ENCODE measurements around the gene ITPKB.
"Not testable (repeated sequence)": the region's sequence is repeated elsewhere in the genome, so short reads cannot be mapped to it uniquely, and the experiment has no call there.

The ITPKB gene

GRCh38 chr1:226651041-226651731, 87.9 kb downstream of the ITPKB start:
- DNase-seq (ENCODE audit: low read depth) = no peak

DNA sequence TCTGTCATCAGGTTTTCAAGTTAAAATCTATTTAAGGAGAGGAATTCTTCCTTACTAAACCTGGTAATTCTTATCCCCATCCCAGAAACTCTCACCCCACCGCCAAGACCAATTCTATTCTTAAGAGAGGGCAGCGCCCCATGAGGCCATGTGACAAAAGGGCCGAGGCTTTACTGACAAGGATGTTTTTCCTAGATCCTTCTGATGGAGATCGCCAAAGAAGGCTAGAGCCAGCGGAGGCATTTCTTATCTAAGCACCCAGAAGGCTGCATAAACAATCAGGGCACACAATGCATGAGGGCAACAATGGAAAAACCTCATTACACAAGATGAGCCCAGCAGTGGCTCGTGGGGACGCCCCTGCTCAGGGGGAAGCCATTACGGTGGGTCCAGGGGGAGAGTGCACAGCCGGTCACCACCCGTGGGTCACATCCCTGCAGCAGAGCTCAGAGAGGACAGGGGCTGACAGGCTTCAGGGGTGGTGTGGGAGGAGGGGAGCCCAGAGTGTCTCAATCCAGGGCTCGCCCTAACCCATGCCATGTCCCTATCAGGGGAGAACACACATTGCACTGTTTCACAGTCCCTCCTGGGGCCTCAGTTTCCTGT, 88.7 kb downstream of the ITPKB start:
- no peak for DNase-seq (ENCODE audit: low read depth)

DNA sequence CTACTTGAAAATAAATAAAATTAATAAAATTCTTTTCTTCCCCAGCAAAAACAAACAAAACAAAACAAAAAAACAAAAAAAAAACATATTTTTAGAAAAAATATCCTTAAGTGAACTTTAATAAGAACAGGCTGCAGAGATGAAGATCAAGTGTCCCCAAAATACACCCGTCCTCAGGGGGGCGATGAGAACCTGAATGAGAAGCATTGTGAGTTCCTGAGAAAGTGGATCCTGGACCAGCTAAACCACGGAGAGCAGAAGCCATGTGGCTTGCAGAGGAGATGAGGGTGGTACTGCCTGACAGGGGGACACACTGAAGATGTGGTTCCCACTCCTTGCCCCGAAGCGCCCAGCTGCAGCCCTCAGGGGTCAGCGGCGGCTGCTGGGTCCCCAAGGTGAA, 89.3 kb downstream of the ITPKB start:
- no peak for DNase-seq (ENCODE audit: low read depth)

GRCh38 chr1:226649244-226649643, 89.8 kb downstream of the ITPKB start:
- DNase-seq (ENCODE audit: low read depth) = no peak

DNA sequence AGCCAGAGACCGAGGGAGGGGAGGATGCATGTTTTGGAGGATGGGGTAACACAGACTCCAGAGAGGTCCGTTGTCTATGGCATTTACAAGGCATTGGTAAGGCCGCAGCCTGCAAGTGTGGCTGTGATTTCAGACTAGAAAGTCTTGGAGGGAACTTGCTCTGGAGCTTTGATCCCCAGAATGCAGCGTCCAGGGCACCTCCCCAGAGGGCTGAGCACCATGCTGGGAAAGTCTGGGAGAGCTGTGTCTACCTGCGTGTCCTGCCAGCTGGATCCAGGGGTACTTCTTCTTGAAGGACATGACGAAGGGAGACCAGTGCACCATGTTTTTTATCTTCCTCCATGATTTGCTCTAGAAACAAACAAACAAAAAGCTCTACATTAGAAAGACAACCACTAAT, 90.7 kb downstream of the ITPKB start:
- no peak for DNase-seq (ENCODE audit: low read depth)

GRCh38 chr1:226647719-226648118, 91.4 kb downstream of the ITPKB start:
- no peak for DNase-seq (ENCODE audit: low read depth)

- DNase-seq (ENCODE audit: low read depth) = no peak
Observed at GRCh38 chr1:226646870-226647449, 92.1 kb downstream of the ITPKB start.

- no peak for DNase-seq (ENCODE audit: low read depth)
Observed at GRCh38 chr1:226646026-226646869, 92.8 kb downstream of the ITPKB start.

DNA sequence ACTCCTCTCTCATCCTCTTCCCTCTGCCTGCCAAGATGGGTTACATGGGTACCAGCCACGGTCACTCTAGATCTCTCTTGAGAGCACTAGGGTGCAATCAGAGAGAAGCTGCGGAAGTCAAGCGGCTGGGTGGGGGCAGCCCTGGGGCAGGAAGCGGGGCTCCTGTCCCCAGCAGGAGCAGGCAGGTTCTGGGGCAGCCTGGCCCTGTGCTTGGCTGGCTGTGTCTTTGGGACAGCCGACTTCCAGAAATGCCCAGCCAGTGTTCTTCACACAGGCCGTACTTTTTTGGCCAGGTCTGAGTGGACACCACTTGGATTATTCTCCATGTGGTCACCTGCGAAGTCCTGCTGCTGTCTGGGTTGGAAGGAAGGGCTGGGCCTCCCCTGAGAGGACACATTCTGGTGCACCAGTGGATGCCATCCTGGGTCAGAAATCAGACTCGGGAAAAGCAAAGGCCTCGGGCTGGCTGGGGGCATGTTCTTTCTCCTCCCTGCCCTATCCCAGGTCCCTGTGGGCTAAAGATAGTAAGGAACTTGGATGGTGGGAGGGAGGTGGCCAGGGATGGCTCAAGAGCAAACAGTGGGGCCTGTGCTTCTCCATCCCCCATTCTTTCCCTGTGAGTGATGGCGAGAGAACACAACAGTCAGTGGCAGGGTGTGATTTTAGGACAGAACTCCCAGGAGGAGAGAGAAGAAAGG, 93.7 kb downstream of the ITPKB start:
- DNase-seq (ENCODE audit: low read depth) = no peak

GRCh38 chr1:226644541-226645176, 94.4 kb downstream of the ITPKB start:
- no peak for DNase-seq (ENCODE audit: low read depth)

- no peak for DNase-seq (ENCODE audit: low read depth)
Observed at GRCh38 chr1:226643611-226644540, 95.2 kb downstream of the ITPKB start.

DNA sequence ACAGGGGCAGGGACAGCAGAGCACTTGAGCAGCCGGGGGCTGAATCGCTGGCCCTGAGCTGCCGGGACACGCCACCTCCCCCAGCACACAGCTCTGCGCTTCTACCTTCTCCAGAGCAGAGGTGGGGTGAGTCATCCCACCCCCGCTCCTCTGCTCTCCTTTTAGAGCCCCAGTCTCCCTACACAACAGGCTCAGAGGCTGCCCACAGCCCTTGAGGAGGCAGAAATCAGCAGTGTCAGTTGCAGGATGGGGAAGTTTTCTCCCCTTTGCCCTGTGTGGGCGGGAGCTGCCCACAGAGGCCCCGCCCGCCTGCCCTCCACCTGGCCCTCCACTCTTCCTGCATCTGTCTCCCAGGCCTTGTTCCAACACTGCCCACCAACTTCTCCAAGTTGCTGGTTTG, 95.9 kb downstream of the ITPKB start:
- peak; percentile 51 for DNase-seq (ENCODE audit: low read depth)

- DNase-seq (ENCODE audit: low read depth) = no peak
Observed at GRCh38 chr1:226642421-226642820, 96.7 kb downstream of the ITPKB start.

DNA sequence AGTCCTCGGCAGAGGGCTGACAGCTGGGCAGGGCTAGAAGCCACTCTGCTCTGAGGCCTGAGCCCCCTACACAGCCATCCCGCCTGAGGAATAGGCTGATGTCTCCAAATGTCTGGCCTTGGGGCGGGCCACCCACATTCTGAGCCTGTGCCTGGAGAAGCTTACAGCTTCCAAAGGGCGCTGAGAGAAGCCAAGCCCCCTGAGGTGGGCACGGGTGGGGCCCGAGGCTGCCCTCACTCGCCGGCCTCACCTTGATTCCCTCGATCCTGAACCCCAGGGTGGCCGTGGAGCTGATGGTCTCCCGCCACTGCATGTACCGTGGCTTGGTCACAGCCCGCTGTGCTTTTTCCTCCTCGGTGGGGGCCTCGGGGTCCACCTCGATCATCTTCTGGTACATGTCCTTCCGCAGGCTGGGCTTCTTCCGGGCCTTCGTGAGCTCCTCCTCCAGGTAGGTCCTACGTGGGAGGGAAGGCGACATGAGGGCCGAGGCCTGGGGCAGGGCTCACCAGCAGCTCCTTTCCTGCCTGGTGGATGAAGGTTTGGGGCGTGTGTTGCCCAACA, 97.3 kb downstream of the ITPKB start:
- DNase-seq (ENCODE audit: low read depth) = no peak

- no peak for DNase-seq (ENCODE audit: low read depth)
Observed at GRCh38 chr1:226640321-226641136, 98.6 kb downstream of the ITPKB start.

- DNase-seq (ENCODE audit: low read depth) = no peak
Observed at GRCh38 chr1:226639631-226640061, 99.4 kb downstream of the ITPKB start.

DNA sequence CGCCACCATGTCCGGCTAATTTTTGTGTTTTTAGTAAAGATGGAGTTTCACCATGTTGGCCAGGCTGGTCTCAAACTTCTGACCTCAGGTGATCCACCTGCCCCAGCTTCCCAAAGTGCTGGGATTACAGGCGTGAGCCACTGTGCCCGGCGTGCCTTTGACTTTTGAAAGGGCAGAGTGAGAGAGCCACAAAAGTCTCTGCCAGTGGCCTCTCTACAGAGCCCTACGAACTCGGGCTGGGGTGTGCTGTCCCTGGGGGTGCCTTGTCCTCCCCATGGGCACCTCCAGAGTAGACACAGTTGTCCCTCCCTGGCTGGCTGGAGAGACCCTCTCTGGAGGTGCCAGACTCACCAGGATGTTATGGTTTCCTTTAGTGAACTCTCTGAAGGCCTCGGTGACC, 99.9 kb downstream of the ITPKB start:
- DNase-seq (ENCODE audit: low read depth) = not testable (repeated sequence)

- DNase-seq (ENCODE audit: low read depth) = no peak
Observed at GRCh38 chr1:226638608-226639007, 100.5 kb downstream of the ITPKB start.

- DNase-seq (ENCODE audit: low read depth) = no peak
Observed at GRCh38 chr1:226638001-226638601, 101.0 kb downstream of the ITPKB start.
